ENCODE data around the gene INAFM1.

The INAFM1 gene

GRCh38 chr19:47274071-47274890 lies at the start of gene INAFM1:
Gene INAFM1 (plus strand): TSS chr19:47274885. CDS start chr19:47274920, 35 bp downstream.
- DNase-seq (ENCODE audit: low spot score): peak; percentile 95

DNA sequence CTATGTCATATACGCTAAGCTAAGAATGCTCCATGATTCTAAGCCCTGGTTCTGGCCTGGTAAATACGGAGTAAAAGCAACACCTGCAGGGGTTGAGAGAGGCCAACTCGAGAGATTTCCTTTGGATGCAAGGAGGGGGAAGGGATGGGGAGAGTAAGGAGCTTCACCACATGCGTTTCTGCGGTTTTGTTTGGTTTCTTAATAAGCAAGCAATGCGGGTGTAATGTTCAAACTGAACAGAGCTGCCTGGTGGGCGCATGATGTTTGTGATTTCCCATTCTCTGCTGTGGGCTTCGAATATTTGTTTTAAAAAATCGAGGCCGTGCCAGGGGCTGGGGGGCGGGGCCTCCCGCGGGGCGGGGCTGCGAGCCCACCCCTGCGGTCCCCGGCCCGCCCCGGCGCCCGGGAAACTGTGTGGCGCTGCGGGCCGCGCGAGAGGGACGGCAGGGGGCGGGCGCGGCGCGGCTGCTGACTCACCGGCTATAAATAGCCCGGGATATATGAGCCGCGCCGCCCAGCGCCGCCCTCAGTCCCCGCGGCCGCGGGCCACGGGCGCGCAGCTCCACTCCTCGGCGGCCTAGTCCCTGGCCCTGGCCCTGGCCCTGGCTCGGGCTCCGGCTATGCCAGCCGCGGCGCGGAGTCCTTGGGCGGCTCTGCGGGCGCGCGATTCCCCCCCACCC lies 48.8 kb upstream of the INAFM1 start:
- peak; percentile 97 for DNase-seq (ENCODE audit: low spot score)

DNA sequence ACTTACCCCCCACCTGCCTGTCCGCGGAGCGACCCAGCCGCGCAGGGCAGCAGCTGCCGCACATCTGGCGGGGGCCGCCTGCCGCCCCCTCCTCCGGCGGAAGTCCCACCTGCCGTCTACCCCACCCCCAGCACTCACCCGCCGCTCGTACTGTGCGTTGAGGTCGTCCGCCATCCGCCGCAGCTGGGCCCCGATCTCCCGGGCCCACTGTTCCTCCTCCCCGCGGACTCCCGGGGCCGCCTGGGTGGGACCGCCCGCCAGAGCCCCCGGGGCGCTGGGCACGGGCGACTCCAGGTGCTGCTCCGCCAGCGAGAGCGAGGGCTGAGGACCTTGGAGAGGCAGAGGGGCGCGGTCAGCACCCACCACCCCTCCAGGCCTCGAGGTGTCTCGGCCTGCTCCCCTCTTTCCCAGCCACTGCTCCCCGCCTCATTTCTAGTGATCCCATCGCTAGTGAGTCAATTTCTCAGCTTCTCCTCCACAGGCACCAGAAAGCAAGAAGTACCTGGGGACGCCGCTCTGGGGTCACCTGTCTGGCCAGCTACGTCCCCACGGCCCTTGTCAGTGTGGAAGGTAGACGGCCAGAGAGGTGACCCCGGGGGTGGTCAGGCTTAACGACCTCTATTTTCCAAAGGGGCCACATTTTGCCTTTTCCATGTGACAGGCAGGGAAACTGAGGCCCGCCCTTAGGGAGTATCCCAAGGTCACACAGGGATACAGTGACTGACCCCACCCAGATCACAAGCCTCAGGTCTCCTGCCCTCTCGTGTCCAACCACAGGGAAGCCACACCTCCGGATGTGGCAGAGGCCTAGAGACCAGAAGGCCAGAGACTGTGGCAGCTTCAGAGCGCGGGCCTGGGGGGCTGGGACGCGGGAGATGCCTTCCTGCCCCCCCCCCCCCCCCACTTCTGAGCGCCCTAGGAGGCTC lies 48.0 kb upstream of the INAFM1 start:
- peak; percentile 69 for DNase-seq (ENCODE audit: low spot score)

DNA sequence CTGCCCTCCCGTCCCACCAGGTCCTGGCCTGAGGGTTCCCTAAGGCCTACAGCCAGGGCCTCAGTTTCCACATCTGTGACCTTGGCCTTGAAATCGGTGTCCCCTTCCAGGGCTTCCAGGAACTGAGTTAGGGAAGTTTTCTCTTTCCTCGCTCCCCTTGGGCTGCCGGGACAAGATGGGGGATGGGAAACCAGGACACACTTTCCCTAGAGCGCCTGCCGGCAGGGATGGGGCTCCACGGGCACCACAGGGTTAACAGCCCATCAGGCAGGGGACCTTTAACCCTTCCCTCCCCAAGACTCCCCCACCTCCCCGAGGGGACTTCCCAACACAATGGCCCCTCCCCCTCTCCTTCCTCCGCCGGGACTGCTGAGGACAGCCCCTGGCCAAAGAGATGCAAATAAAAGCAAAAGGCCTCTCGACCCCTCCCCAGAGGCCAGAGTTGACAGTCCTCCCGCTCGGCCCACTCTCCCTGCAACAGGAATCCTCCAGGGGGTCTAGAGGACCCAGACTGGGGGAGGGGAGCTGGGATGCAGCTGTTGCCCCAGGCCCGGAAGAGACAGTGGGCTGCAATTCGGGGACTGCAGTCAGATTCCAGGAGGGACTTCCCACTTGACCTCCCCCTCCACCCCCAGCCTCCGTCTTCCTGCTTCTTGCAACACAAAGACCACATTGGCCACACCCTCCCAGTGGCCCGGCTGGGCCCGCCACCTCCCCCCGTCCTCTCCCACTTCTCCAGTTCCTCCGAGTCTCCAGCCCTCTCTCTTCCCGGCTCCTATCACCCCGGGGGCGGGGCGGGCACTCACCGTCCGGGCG lies 47.1 kb upstream of the INAFM1 start:
- peak; percentile 84 for DNase-seq (ENCODE audit: low spot score)

DNA sequence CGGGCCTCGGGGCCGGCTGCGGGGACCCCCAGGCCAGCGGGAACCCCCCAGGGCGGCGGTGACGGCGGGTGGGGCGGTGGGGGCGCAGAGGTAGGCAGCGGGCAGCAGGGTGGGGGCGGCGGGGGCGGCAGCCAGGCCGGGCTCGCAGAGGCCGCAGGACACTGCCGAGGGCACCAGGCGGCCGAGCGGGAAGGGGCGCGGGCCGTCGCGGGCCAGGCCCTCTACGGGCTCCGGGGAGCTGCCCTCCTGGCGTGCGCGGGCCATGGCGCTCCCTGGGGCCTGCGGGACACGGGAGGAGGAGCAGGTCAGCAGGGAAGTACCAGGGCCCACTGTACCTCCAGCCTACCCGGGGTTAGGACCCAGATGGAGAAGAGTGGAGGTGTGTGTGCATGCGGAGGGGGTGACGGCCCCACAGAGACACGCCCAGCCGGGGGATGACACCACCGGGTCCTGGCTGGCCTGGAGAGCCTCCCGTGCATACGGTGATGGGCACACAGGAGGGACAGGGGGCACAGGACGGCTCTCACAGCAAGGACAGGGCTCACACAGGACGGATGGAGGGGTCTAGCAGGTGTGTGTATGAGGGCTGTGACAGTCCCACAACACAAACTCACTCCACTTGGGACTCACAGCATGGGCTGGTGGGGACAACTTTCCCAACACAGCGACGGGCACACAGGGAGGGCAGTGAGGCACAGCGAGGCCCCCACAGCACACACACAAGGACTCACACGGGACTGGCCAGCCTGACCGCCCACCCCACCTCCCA lies 46.3 kb upstream of the INAFM1 start:
- peak; percentile 34 for DNase-seq (ENCODE audit: low spot score)

- DNase-seq (ENCODE audit: low spot score): peak; percentile 6
These were observed 45.6 kb upstream of the INAFM1 start for GRCh38 chr19:47228937-47229675.

DNA sequence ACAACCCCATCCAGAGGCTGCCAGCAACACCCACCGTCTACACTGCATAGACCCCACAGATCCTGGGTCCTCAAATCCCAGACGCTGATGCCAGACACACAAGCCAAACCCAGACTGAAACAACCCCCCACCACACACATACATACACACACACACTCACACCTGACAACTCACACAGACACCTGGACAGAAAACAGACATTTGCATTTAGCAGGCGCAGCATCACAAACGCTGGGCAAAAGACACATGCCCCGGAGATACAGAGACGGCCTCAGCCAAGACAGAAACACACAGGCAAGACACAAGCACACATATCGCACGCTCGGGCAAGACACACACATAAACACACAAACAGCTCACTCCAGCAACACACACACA lies 45.0 kb upstream of the INAFM1 start:
- peak; percentile 4 for DNase-seq (ENCODE audit: low spot score)

DNA sequence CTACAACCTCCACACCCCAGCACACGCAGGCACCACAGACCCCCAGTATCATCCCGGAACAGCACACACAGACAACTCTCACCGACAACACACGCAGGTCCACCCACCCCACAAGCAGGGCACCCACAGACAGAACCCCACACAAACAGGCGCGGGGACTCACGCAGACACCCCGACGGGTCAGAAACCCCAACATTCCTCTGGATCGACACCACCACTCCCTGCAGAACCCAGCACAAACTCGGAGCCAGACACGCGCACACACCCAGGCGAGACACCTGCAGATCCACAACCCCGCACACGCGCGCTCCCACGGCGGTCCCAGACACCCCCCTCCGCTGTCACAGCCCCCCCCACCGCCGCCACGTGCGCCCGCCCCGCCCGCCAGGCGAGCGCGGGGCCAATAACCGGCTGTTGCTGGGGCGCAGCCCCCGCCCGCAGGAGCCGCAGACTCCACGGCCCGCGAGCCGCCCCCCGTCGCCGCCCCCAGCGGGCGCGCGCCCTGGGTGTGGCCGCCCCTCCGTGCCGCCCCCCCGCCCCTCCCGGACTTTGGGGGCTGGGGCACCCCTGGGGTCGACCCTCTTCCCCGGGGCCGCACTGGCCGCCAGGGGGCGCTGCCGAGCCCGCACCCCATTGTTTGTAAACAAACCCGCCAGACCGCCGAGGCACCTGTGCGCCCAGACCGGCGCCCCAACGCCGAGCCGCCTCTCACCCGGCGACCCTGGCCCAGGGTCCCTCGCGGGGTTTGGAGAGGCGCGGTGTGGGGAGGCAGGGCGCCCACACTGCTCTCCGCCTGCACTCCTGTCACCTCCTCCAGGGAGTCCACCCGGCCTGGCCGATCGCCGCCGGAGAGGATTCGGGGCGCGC lies 44.4 kb upstream of the INAFM1 start:
- DNase-seq (ENCODE audit: low spot score): peak; percentile 59

DNA sequence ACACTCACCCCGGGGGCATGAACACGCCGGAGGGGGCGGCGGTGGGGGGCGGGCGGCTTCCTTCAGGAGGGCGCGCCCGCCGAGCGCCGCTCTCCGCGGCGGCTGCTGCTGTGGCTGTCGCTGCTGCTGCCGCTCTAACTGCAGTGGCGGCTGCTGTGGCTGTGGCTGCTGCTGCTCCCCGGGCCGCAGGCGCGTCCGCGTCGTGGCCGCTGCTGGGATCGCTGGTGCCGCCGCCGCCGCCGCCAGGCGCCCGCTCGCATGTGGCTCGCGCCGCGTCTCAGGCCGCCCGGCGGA lies 43.8 kb upstream of the INAFM1 start, which contains the start of gene BBC3:
BBC3 (minus strand) TSS at position 279 of the 294 bp plus-strand sequence. CDS start 2,768 bp downstream, outside the sequence.
- DNase-seq (ENCODE audit: low spot score): no peak

- DNase-seq (ENCODE audit: low spot score): peak; percentile 93
These were observed 43.2 kb upstream of the INAFM1 start for GRCh38 chr19:47231215-47232054.

DNA sequence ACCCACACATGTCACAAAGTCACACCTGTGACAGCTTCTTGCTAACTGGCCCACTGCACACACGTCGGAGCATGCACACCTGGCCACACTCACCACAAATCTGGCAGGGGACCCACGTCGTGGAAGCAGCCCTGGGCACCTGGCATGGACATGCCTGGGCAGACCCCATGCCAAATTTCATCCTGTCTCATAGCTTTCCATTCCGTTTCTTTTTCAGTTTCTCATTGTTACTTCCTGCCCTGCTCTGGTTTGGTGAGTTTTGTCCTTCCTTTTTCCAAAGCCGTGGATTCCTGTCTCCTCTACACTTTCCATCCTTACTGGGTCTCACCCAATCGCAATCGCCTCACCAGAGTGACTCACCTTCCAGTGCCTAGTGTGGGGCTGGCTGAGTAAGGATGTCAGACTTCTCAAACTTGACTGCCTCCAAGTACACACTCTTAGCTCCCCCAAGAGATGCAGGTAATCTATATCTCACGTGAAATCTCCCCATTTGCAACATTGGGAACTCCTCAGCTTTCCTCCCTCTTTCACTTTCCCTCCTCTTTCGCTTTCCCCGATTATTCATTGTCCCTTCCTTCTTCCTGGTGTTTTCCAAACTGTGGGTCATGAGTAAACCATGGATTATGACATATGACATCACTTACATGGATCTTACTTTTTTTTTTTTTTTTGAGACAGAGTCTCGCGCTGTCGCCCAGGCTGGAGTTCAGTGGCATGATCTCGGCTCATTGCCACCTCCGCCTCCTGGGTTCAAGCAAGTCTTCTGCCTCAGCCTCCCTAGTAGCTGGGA lies 42.1 kb upstream of the INAFM1 start:
- peak; percentile 59 for DNase-seq (ENCODE audit: low spot score)

DNA sequence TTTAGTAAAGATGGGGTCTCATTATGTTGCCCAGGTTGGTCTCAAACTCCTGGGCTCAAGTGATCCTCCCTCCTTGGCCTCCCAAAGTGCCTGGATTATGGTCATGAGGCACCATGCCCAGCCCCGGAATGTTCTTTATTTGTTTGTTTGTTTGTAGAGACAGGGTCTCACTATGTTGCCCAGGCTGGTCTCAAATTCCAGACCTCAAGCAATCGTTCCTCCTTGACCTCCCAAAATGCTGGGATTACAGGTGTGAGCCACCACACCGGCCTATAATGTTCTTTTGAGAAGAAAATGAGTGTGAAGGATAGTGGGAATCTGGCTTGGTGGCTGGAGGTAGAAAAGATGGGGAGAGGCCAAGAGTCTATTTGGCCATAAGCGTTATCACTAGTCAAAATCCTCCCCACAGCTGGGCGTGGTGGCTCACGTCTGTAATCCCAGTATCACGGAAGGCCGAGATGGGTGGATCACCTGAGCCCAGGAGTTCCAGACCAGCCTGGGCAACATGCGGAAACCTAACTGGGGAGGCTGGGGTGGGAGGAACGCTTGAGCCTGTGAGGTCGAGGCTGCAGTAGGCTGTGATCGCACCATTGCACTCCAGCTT lies 38.5 kb upstream of the INAFM1 start:
- no peak for DNase-seq (ENCODE audit: low spot score)

DNA sequence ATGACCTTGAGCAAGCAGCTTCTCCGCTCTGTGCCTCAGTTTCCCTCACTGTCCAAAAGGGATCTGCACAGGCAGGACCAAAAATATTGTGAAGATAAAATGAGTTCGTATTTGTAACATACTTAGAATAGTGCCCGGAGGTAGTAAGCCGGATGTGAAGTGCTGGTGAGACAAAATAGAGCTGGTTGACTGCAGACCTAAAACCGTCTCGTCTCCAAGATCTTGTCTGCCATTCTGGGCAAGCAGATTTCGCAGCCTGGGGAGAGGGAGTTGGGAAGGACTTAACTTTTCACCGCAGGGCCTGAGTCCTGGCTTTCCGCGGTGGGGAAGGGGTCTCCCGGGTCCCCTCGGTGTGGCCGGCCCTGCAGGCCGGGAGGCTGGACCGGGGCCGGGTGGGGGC lies 35.5 kb upstream of the INAFM1 start:
- DNase-seq (ENCODE audit: low spot score): no peak

DNA sequence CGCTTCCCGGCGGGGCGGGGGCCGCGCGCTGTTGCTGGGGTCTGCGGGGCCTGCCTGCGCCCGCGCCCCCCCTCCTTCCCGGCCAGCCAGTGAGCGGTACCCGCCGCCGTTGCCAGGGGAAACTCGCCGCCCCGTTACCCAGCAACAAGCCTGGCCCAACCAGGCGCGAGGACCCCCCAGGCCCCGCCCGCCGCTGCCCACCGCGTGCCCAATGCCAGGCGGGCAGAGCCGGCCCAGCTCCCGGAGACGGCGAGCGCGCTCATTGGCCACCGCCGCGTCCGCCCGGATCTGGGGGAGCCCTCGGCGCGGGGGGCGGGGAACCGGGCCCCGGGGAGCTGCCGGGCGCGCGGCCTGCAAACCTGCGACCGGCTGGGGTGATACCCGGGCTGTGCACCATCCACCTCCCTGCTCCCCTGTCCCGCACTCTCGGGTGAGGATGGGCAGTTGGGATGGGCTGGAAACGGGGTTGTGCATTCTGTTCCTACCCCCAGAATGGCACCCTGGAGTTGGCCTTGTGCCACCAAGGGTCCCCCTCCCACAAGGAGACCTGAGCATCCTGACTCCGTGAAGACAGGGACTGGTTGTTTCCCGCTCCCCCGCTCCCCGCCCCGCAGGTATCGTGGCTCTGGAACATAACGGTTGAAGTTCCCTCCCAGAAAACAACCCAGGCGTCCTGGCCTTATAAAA lies 34.9 kb upstream of the INAFM1 start:
- DNase-seq (ENCODE audit: low spot score): peak; percentile 54

GRCh38 chr19:47240556-47240955 lies 34.1 kb upstream of the INAFM1 start:
- DNase-seq (ENCODE audit: low spot score): no peak
